Keratinocyte (primary cell): ENCODE results near the gene RAVER1.

Experiments
- EZH2 ChIP-seq: IDR thresholded peaks from one replicate; pipeline ENCODE4 v1.6.1; 2012; ENCODE audit warnings: inconsistent platforms, mild to moderate bottlenecking, low read length, moderate library complexity
- TF ChIP-seq, protein P1 (sequence below), 3 experiments: IDR thresholded peaks in 1 of 3; conservative IDR thresholded peaks in 1 of 3; optimal IDR thresholded peaks in 1 of 3; 2 replicates in 2 of 3; 3 replicates in 1 of 3; pipeline versions ENCODE3 to v1.5.1; 2011; ENCODE audit warnings: low read length in 3 of 3, mild to moderate bottlenecking in 3 of 3, moderate library complexity in 2 of 3, control low read depth in 1 of 3, inconsistent platforms in 1 of 3; ENCODE audit not compliant: insufficient read depth in 2 of 3; ENCODE audit errors: extremely low read depth in 1 of 3

DNA sequence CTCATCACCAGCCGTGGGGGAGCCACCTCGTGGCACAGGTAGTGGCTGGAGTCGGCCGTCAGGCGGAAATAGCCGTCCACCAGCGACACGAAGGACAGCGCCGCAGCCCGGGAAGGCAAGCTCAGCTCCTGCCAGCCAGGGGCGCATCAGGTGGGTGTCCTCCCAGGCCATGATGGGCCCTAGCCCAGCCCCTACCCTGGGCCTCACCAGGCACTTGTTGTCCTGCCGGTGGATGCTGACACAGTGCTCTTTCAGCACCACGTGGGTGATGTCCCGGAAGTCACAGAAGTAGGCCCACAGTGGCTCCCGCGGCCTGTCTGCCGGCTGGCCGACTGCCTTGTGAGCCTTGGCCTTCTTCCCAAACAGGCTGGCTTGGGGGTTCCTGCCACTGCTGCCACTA, 31.3 kb upstream of the RAVER1 start:
- TF ChIP-seq, protein P1, sequence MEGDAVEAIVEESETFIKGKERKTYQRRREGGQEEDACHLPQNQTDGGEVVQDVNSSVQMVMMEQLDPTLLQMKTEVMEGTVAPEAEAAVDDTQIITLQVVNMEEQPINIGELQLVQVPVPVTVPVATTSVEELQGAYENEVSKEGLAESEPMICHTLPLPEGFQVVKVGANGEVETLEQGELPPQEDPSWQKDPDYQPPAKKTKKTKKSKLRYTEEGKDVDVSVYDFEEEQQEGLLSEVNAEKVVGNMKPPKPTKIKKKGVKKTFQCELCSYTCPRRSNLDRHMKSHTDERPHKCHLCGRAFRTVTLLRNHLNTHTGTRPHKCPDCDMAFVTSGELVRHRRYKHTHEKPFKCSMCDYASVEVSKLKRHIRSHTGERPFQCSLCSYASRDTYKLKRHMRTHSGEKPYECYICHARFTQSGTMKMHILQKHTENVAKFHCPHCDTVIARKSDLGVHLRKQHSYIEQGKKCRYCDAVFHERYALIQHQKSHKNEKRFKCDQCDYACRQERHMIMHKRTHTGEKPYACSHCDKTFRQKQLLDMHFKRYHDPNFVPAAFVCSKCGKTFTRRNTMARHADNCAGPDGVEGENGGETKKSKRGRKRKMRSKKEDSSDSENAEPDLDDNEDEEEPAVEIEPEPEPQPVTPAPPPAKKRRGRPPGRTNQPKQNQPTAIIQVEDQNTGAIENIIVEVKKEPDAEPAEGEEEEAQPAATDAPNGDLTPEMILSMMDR (optimal IDR thresholded peaks at IDR 0.05 in 1 of 3, IDR thresholded peaks at IDR 0.05 in 1 of 3, conservative IDR thresholded peaks at IDR 0.05 in 1 of 3; ENCODE audit: extremely low read depth in 1 of 3, insufficient read depth in 2 of 3, low read length in 3 of 3) = no peak
- TF ChIP-seq EZH2 = no peak
